ENCODE measurements around the gene OR8B12. TPM values are rescaled to one million over a fixed set of nuclear protein-coding genes. Genes with fewer than 3 reads are reported as not detected.

The OR8B12 gene
- total and polyA plus RNA-seq, 7 donors: not detected

DNA sequence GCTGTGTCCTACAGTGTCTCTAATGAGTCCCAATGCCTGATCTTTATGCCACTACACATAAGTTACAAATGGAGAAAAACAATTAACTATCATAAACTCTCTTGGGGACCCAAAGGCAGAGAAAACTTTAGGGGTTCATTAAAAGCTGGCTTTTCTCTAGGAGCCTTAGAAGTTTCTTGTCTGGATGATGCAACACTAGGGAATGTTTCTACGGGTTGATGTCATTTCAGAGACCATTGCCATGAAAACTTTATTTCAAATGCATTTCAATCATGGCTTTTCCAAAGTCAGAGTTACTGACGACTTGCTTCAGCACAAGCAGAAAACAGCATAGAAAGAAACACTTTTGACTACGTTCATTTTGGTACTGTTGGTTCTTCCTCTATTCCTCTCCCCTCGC lies 8.5 kb upstream of the OR8B12 start:
- H3K9me3 ChIP-seq: no peaks in the 10 kb centered on the region
- H3K36me3 ChIP-seq: no peaks in the 10 kb centered on the region
- TF ChIP-seq POLR2A (IDR thresholded peaks at IDR 0.05) (no peak), POLR2AphosphoS5 (IDR thresholded peaks at IDR 0.05) (no peak), EP300 (IDR thresholded peaks at IDR 0.05) (no peak)
- TF ChIP-seq, protein P1, sequence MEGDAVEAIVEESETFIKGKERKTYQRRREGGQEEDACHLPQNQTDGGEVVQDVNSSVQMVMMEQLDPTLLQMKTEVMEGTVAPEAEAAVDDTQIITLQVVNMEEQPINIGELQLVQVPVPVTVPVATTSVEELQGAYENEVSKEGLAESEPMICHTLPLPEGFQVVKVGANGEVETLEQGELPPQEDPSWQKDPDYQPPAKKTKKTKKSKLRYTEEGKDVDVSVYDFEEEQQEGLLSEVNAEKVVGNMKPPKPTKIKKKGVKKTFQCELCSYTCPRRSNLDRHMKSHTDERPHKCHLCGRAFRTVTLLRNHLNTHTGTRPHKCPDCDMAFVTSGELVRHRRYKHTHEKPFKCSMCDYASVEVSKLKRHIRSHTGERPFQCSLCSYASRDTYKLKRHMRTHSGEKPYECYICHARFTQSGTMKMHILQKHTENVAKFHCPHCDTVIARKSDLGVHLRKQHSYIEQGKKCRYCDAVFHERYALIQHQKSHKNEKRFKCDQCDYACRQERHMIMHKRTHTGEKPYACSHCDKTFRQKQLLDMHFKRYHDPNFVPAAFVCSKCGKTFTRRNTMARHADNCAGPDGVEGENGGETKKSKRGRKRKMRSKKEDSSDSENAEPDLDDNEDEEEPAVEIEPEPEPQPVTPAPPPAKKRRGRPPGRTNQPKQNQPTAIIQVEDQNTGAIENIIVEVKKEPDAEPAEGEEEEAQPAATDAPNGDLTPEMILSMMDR (IDR thresholded peaks at IDR 0.05): no peak
- no peak for DNase-seq
- H3K27ac ChIP-seq: no peak overlapping the region
- intact Hi-C loops (cut with DNase I): no loop called here
- H3K4me1 ChIP-seq: no peaks in the 10 kb centered on the region
- WGBS, 2 donors: 84 to 90% methylated on average over 4 of the region's 4 CpGs
- no peaks in the 10 kb centered on the region for H3K27me3 ChIP-seq
- H3K4me3 ChIP-seq: no peak overlapping the region

DNA sequence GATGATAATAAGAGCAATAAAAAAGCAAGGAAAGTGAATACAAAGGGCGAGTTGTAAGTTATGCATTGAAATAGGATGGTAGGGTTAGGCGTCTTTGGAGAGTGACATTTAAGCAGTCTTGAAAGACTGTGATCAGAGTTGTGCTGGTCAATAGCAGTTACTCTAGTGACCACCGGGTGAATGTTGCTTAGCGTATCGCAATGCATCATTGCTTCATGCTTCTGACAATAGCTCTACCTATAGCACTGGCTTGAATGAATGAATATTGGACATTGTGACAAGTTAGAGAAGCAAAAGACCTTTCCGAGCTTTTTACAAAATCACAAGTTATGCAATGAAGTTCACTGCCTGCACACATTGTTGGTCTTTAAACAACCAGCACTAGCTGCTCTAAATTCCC lies 7.7 kb upstream of the OR8B12 start:
- intact Hi-C loops (cut with DNase I): no loop called here
- Histone ChIP-seq H3K9me3 (no peaks in the 10 kb centered on the region), H3K27ac (no peak overlapping the region), H3K27me3 (no peaks in the 10 kb centered on the region), H3K4me1 (no peaks in the 10 kb centered on the region), H3K4me3 (no peak overlapping the region), H3K36me3 (no peaks in the 10 kb centered on the region)
- TF ChIP-seq EP300 (IDR thresholded peaks at IDR 0.05): no peak
- no peak for TF ChIP-seq POLR2A (IDR thresholded peaks at IDR 0.05)
- TF ChIP-seq POLR2AphosphoS5 (IDR thresholded peaks at IDR 0.05): no peak
- TF ChIP-seq, protein P1 (IDR thresholded peaks at IDR 0.05): no peak
- WGBS, 2 donors: 82 to 87% methylated on average over 6 of the region's 6 CpGs
- no peak for DNase-seq

DNA sequence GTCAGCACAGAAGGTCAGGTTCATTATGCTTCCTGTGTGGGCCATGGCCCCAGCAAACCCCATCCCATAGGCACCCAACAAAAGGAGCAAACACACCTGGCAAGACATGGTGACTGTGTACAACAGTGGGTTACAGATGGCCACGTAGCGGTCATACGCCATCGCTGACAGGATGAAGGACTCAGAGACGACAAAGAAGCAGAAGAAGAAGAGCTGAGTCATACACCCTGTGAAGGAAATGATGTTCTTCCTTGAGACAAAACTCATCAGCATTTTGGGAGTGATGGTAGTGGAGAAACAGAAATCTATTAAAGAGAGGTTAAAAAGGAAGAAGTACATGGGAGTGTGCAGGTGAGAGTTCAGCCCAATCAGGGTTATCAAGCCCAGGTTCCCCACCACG lies 309 bp downstream of the OR8B12 start:
- TF ChIP-seq EP300 (IDR thresholded peaks at IDR 0.05) (no peak), POLR2A (IDR thresholded peaks at IDR 0.05) (no peak), POLR2AphosphoS5 (IDR thresholded peaks at IDR 0.05) (no peak)
- TF ChIP-seq, protein P1 (IDR thresholded peaks at IDR 0.05): no peak
- 78 to 89% methylated on average over 6 of the region's 6 CpGs for WGBS, 2 donors
- Histone ChIP-seq H3K4me1 (no peaks in the 10 kb centered on the region), H3K9me3 (no peaks in the 10 kb centered on the region), H3K27me3 (no peaks in the 10 kb centered on the region), H3K27ac (no peak overlapping the region), H3K36me3 (no peaks in the 10 kb centered on the region), H3K4me3 (no peak overlapping the region)
- DNase-seq: no peak
- intact Hi-C loops (cut with DNase I): no loop called here

DNA sequence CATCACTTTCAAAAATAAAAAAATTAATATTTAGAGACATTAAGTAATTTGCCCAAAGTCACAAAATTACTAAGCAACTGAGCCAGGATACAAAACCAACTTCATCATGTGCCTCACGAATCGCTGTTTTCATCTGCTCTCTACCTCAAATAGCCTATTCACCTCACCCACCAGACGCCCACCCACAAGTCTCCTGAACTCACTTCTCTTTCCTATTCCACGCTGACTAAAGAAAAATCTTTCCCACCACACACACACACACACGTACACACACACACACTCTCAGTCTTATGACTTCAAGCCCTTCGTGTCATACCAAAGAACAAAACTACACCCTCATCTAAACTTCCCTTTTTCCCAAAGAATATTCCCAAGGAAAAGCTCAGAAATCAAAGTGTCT lies 2.2 kb downstream of the OR8B12 start:
- DNase-seq: no peak
- no peaks in the 10 kb centered on the region for H3K9me3 ChIP-seq
- intact Hi-C loops (cut with DNase I): no loop called here
- H3K36me3 ChIP-seq: no peaks in the 10 kb centered on the region
- no peaks in the 10 kb centered on the region for H3K4me1 ChIP-seq
- WGBS, 2 donors: 82% methylated on average over 6 of the region's 6 CpGs
- H3K27me3 ChIP-seq: no peaks in the 10 kb centered on the region
- TF ChIP-seq POLR2AphosphoS5 (IDR thresholded peaks at IDR 0.05) (no peak), EP300 (IDR thresholded peaks at IDR 0.05) (no peak), POLR2A (IDR thresholded peaks at IDR 0.05) (no peak)
- TF ChIP-seq, protein P1 (IDR thresholded peaks at IDR 0.05): no peak
- H3K4me3 ChIP-seq: no peak overlapping the region
- no peak overlapping the region for H3K27ac ChIP-seq

DNA sequence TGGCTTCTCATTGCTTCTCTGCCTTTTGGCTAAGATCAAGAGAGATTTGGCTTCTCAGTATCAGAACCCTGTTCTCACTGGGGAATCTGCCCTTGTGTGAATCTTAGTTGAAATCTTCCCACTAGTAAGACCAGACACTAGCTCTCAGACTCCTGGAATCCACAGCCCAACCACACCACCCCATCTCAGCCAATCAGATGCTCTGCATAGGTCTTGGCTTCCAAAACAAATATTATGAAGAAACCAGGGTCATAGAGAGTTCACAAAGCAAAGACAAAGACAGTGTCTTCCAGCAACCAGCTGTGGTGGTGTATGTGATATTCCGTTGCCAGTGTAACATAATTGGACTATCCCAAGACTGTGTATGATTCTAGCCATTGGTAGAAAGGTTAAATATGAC lies 5.4 kb downstream of the OR8B12 start:
- WGBS, 2 donors: 26 to 79% methylated on average over 1 of the region's 1 CpG
- Histone ChIP-seq H3K36me3 (no peaks in the 10 kb centered on the region), H3K27ac (no peak overlapping the region), H3K27me3 (no peaks in the 10 kb centered on the region), H3K4me1 (no peaks in the 10 kb centered on the region), H3K9me3 (no peaks in the 10 kb centered on the region), H3K4me3 (no peak overlapping the region)
- DNase-seq: no peak
- no peak for TF ChIP-seq POLR2AphosphoS5 (IDR thresholded peaks at IDR 0.05)
- TF ChIP-seq, protein P1 (IDR thresholded peaks at IDR 0.05): no peak
- TF ChIP-seq EP300 (IDR thresholded peaks at IDR 0.05): no peak
- TF ChIP-seq POLR2A (IDR thresholded peaks at IDR 0.05): no peak
- intact Hi-C loops (cut with DNase I): no loop called here
